GM12872 (cell line): ENCODE results near the gene ATP6V0D1.

Source experiments
- TF ChIP-seq, protein P1 (sequence below): IDR thresholded peaks from 3 replicates; pipeline ENCODE4 v1.5.1; 2011; ENCODE audit warnings: low read depth, mild to moderate bottlenecking, low read length, moderate library complexity; ENCODE audit not compliant: insufficient read depth

Gene ATP6V0D1

DNA sequence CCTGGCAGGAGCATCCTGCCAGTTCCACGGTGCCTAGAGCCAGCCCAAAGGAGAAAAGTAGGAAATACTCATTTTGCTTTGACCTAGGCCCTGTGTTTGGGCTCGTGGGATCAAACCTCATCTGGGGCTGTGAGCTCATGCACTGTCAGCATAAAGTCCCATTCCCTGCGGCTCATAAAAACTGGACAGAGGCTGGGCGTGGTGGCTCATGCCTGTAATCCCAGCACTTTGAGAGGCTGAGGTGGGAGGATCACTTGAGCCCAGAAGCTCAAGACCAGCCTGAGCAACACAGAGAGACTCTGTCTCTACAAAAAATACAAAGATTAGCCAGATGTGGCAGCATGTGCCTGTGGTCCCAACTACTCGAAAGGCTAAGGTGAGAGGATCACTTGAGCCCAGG lies 17.9 kb downstream of the ATP6V0D1 start:
- TF ChIP-seq, protein P1, sequence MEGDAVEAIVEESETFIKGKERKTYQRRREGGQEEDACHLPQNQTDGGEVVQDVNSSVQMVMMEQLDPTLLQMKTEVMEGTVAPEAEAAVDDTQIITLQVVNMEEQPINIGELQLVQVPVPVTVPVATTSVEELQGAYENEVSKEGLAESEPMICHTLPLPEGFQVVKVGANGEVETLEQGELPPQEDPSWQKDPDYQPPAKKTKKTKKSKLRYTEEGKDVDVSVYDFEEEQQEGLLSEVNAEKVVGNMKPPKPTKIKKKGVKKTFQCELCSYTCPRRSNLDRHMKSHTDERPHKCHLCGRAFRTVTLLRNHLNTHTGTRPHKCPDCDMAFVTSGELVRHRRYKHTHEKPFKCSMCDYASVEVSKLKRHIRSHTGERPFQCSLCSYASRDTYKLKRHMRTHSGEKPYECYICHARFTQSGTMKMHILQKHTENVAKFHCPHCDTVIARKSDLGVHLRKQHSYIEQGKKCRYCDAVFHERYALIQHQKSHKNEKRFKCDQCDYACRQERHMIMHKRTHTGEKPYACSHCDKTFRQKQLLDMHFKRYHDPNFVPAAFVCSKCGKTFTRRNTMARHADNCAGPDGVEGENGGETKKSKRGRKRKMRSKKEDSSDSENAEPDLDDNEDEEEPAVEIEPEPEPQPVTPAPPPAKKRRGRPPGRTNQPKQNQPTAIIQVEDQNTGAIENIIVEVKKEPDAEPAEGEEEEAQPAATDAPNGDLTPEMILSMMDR: no peak

DNA sequence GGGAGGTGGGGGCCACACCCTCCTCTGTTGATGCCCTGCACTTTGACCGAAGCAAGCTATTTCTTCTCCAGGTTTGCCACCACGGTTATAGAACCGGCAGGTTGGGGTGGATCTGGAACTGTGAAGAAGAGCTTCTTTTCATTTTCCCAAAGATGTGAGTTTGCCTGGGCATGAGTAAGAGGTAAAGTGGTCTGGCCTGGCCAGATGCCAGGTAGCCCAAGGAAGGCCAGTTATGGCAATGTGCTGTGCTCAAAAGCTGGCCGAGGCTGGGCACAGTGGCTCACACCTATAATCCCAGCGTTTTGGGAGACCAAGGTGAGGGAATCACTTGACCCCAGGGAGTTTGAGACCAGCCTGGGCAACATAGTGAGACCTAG lies 18.7 kb downstream of the ATP6V0D1 start:
- TF ChIP-seq, protein P1: no peak

DNA sequence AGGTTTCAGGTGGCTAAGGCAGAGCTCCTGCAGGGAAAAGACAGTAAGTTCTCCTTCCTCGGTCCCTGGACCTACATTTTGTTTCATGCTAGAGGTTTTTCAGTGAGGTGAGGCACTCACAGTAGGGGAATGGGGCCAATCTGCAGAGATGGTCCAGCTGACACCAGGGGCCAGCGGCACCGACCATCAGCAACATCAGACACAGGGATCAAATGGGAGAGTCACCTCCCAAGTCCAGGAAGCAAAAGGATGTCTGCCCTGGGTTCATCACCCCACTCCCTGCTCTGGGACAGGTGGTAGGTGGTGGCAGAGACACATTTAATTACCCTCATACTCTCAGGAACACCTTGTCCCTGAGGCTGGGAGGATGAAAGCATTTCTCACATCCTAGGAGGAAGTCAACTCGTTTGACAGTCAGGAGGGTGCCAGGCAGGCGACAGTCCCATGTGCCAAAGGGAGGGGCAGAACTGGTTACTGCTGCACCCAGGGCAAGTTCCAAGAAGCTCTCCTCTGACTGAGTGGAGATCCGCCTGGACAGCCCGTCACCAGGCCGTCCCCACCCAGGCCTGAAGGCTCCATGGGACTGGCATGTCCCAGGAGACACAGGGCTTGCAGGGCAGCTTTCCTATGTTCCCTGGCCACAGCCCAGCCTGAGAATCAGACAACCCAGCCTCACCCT lies 19.2 kb downstream of the ATP6V0D1 start:
- TF ChIP-seq, protein P1: no peak

DNA sequence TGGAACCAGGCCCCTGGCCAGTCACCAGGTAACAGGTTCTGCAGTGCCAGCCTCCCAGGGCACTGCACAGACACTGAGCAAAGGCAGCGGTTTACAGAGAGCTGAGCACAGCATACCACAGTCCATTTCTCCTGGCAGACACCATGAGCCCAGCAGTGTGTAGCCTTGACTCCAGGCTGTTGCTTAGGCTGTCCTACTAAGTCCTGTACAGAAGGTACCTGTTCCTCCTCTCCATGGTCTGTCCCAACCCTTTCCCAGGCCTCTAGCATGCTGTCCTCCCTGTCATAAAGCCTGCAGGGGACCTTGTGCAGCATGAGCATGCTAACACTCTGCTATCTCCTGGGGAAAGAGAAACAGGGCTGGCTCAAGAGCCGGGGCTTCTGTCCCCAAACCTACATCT lies 20.0 kb downstream of the ATP6V0D1 start:
- TF ChIP-seq, protein P1: no peak

DNA sequence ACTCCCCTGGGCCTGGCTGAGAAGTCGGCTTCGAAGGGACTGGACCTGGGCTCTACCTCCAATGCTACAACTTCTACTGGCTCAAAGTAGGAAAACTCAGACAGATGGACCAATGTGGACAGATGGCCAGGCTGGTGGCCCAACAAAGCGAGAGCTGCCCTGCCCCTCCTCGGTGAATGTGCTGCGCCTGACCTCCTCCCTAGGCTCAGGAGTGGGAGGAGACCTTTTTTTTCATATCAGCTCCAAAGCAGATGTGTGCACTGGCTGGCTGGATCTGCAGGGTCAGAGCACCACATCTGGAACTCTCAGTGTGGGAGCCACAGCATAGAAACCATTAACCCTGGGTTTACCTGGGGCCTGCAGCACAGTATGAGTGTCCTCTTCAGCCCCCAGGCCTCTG lies 20.8 kb downstream of the ATP6V0D1 start:
- TF ChIP-seq, protein P1: no peak

DNA sequence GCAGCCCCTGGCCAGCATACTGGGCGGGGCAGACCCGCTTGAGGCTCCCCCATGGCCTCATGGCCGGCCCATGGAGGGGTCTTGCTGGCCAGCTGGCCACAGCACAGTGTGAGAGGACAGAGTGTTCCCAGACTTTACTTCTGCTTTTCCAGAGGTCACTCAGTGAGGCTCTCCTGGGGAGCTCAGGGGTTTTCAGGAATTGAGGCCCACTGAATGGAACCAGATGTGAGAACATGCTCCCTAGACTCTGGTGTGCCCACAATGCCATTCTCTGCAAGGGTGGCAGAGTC lies 21.2 kb downstream of the ATP6V0D1 start:
- TF ChIP-seq, protein P1: no peak

DNA sequence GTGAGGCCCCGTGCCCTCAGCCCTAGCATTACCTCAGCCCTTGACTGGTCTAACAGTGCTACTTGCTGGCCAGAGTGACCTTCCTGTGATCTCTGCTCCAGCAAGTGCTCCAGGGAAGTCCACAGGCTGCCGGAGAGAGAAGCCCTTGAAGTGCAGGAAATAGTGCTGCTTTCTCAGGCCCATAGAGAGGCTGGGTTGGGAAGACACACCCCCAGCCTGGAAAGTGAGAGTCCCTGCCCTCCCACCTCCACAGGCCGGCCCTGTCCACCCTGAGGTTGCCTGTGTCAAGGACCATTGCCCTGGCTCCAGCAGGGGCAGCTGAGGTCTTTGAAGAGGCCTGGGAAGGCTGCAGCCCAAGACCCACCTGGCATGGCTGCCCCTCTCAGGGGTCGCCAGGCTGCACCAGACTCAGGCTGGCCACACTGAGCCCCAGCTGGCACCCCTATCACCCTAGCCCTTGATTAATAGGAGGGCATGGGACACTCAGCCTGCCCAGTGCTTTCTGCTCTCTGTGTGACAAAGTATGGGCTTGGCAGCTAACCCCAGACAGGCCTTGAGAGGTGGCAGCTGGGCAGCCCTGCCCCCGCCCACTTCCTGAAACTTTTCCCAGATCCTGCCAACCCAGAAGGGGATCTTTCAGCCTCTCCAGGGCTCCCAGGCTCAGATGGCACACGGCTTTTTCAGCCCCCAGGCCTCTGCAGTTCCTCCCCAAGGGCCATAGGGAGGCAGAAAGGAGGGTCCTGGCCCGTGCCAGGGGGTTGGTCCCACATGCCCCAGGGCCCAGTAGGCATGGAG lies 21.7 kb downstream of the ATP6V0D1 start:
- TF ChIP-seq, protein P1: no peak
